GM19023 (cell line): ENCODE results near the gene TMEM79.

ENCODE experiments used
- ATAC-seq: cut with Tn5 transposase; IDR thresholded peaks from one replicate; pipeline ENCODE4 v1.9.1; 2021; ENCODE audit warnings: mild to moderate bottlenecking, moderate library complexity; ENCODE audit not compliant: unreplicated experiment

TMEM79 gene

DNA sequence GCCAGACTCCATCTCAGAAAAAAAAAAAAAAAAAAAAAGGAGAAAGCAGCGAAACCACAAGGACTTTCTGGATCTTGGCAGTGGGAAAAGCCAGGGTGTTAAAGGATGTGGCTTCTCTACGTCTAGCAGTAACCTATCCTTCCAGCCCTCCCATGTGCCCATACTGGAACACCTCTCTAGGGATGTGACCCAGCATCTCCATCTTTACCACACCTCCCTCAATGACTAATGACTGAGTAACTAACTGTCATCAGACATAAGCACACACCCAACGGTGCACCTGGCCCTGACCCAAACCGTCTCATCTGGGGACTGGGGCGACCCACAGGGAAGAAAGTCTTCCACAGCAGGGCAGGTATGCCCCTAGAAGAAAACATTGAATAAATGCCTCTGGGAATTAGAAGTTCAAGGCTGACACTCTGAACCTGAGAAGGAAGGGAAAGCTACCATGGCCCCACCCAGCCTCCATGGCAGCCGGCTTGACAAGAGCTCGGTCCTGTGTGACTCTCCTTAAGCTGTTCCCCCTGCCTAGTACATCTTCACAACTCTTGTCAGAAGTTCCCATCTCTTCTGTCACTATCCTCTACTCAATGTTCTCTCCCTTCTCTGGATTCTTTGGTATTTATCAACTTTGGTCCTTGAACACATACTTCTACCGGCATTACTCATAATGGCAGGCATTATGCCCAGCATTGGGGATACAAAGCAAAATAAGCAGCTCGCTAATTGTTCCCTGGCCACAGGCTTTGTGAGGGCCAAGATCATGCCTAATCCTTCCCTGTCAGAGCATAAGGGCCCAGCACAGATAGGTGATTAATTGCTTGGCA, 21.5 kb upstream of the TMEM79 start:
- ATAC-seq = no peak

DNA sequence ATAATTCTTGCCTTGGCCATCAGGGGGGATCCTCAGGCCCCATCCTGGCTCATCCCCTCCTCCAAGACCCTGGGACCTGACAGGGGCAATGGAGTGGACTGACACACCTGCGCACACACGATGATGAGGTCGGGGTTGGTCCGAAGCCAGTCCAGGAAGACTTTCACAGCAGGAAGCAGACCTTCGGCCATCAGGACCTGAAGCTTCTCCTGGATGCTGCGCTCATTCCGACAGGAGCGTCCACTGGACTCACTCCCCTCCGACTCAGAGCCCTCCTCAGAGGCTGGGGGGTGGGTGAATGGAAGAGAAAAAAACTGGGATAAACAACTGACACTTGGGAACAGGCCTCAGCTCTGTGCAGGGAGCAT, 20.9 kb upstream of the TMEM79 start:
- no peak for ATAC-seq

DNA sequence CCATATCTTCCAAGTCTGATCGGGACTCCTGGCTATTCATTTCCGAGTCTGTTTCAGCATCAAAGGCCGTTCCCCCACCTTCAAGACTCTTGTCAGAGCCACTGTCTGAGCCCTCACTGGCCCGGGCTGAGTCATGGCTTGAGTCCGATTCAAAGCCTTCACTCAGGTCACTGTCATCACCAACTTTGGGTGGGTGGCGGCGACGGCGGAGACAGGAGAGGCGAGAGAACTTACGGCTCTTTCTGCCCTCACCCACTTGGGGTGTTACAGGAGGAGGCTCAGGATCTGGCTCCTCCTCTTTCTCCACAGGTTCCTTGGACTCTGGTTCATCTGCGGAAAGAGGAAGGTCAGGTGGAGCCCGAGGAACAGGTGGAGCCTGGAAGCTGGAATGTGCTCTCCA, 18.1 kb upstream of the TMEM79 start:
- ATAC-seq = no peak

DNA sequence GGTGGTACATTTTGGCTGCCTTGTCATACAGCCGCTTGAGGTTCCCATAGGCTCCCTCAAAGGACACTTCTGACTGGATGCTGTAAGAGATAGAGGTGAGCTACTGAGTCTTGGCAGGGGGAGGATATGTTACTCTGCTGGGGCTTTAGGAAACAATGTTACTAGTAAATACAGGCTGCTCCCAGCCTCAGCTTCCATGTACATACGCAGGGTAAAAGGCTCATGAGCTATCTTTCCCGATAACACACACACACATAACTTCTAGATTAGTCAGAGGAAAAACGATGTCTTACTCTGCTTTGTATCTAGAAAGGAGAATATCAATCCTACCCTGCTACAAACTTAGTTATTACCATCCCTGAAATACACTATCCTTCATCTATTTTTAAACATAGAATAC, 15.8 kb upstream of the TMEM79 start:
- ATAC-seq = no peak

DNA sequence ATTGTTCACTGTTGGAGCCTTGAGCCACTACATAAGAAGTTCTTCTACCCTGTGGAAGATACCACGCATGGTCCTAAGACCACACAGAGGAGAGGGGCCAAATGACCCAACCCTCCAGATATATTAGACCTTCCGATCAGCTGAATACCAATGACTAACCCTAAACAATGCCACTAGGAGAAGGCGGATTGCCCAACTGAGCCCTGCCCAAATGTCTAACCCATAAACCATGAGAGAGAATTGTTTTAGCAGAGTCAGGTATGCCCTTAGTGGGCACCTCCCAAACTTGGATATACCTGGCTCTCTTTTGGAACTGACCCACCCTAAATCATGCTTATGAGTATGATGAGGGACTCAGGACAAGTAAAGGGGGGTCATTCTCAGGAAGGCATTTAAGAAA, 13.8 kb upstream of the TMEM79 start:
- no peak for ATAC-seq

DNA sequence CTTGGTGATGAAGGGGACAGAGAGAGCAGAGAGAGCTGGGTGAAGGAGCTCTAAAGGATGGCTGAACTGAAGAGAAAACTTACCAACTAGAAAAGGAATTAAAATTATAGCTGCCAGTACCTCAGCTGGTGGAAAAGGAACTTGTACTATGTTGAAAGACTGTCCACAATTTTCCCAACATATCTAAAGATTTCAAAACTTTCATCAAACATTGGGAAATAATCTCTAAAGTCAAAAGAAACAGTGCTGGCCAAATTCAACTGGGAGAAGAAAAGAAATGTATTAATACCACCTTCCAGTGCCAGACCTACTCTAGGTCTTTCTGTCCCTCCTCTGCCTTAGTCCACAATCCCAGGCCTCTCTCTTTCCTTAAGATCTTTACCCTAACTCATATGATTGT, 7.6 kb upstream of the TMEM79 start:
- no peak for ATAC-seq

DNA sequence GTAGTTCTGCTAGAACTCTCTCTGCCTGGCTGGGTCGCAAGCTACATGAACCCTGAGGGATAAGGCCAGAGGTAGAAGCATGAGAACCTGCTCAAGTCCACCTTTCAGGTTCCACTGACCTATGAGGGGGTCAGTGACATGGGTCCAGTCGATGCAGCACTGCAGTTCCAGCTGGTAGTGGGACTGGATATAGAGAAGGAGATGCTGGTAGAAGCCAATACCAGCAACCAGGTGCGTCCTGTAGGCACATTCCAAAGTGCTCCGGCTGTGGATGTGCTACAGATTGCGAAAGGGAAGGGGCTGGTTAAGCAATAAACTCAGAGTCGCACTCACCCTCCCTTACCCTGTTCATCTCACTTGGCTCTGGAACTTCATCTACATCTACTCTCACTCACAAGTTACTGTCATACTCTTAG, 7.2 kb upstream of the TMEM79 start:
- no peak for ATAC-seq

DNA sequence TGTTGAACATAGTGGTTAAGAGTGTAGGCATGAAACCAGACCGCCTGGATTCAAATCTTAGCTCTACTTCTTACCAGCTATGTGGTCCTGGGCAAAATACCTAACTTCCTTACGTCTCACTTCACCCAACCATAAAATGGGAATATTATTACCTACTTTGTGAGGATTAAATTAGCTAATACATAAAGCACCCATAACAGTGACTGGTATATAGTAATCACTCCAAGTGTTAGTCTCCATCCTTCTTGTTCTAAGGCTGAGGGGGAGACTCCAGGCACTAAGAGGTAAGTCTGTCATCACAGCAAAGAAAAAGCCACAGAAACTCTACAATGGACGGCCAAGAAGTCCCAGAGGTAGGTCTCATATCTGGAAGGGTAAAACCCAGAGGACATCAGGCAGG, 4.3 kb upstream of the TMEM79 start:
- no peak for ATAC-seq

DNA sequence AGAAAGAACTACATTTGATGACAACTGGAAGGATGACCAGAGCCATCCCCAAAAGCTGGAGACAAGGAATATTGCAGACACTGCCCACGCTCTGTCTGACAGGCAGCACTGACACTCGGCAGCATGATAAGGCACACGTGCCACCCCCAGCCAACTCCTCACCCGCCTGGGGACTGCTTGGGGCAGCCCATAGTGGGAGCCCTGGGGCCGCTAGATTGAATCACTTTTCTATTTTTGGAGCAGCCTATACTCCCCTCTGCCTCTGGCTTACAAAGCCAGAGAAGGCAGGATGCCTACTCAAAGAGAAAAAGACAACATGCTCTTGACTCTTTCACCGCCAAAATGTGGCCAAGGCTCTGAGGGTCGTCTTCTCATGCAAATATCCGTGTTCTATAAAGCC, 2.8 kb upstream of the TMEM79 start:
- ATAC-seq = no peak

DNA sequence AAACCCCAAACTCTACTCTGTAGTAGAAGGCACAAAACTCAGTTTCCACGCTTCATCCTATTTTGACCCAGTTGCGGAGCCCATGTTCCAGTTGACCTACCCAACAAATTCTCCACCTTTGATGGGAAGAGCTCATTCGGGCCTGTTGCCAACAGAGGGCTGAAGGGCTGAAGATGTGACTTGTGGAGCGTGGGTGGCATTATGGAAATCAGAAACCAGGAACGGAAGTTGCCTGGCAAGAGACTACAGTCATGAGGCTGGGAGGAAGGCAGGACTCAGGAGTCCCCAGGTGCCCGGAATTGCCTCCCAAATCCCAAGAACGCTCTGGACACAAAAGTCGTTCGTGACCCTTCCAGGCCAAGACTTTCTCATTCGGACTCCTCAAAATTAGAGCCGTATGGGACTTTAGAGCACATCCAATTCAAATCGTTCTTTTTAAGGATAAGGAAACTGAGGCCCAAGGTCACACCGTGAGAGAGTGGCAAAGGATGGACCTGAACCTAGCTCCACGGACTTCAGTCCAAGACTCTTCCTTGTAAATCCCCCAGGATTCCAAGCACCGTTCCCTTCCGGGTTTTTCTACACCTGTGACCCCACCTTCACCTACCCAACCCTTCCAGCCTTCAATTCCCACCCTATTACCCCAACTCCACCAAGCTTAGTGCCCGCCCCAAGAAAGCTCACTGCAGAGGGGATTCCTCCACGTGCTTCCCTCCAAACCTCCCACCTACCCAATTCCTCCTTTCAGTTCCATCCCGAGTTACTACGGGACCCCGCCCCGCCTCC, 2.2 kb upstream of the TMEM79 start:
- ATAC-seq = peak; percentile 5

DNA sequence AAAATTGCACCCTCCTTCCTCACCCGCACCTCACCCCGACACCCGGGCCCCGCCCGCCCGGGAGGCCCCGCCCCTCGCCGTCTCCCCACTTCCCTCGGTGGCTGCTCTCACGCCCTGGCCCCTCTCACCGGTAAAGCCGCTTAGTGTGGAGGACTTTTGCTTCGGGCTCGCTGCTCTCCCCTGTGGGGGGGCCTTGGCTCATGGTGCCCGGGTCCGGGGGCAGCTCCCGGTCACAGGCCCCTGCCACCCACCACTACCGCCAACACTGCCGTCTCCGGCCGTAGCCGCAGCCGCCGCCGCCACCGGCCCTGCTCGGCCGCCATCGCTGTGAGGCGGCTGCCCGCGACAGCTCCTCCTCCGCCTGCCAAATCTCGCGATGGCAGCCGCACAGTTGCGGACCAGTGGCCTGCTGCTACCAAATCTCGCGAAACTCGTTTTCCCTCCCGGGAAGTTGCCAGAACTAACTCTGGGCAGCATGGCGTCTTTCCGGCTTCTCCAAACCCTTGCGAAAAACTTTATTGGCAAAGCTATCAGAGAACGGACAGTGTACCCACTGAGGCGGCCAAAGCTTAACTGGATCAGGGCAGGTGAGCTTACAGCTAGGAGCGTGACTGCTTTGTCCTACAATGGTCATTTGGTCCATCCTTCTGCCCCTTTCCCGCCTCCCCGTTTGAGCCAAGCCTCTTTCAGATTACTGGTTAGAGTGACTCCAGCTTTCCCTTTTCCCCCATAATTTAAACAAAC, 1.5 kb upstream of the TMEM79 start, which contains the start of gene SMG5:
Gene SMG5, minus strand, starts transcription at position 347 of the 744 bp plus-strand sequence. Its CDS starts 145 bp downstream, at position 202.
- ATAC-seq = peak; percentile 87

DNA sequence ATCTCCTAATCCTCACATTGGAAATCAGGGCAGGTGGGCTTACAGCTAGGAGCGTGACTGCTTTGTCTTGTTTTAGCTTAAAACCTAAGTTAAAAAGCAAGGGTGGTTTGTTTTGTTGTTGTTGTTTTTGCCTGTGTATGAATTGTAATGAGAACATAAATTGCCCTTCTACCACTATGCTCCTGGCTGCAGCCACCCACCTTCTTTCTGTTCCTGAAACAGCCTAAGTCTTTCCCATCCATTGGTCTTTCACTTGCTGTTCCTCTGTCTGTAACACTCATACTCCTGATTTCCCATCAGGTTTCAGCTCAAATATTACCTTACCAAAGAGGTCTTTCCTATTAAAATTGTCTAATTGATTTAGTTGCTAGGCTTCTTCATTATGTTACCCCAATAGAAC, 604 bp upstream of the TMEM79 start:
- ATAC-seq = no peak

DNA sequence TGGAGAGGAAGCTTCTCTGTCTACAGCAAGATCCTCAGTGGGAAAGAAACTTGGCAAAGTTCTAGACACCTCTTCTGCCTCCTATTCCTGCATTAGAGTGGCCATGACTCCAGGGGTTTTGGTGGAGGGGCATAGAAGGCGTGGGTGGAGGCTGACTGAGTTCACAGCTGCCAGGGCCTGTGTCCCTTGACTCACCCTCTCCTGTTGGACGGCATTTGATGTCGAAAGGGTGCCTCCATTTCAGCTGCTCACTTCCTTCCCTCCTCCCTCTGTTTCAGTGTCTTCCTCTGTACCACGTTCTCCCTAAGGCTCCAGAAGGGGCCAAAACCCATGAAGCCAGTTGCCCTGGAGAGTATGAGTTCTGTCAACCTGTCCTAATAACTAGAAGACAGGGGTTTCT, 632 bp downstream of the TMEM79 start:
- ATAC-seq = no peak

DNA sequence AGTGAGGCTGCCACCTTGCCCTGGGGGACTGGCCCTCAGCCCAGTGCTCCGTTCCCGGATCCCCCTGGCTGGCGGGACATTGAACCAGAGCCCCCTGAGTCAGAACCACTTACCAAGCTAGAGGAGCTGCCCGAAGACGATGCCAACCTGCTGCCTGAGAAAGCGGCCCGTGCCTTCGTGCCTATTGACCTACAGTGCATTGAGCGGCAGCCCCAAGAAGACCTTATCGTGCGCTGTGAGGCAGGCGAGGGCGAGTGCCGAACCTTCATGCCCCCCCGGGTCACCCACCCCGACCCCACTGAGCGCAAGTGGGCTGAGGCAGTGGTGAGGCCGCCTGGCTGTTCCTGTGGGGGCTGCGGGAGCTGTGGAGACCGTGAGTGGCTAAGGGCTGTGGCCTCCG, 1.3 kb downstream of the TMEM79 start:
- no peak for ATAC-seq

DNA sequence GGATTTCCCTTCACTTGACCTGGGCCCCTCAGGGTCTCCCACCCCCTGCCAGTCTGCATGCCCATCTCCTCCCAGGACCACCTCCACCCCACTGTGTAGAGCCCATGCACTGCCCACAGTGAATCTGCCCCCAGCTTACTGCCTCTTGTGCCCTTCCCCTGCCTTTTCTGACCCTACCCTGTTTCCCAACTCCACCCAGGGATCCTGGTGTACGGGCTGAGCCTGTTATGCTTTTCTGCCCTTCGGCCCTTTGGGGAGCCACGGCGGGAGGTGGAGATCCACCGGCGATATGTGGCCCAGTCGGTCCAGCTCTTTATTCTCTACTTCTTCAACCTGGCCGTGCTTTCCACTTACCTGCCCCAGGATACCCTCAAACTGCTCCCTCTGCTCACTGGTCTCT, 1.9 kb downstream of the TMEM79 start:
- no peak for ATAC-seq

DNA sequence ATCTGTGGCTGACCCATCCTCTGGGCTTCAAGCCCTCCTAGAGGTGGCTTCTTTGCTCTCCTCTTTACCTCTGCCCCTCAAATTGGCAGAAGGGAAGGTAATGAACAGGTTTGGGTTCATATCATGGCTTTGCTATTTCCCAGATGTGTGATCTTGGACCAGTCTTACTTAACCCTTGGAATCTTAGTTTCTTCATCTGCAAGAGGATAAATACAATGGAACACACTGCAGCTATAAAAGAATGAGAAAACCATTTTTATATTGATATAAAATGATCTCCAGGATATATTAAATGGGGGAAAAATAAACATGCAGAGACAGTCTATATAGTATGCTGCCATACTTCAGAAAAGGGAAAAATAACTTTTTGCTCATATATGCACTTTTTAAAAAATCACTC, 5.7 kb downstream of the TMEM79 start:
- no peak for ATAC-seq

DNA sequence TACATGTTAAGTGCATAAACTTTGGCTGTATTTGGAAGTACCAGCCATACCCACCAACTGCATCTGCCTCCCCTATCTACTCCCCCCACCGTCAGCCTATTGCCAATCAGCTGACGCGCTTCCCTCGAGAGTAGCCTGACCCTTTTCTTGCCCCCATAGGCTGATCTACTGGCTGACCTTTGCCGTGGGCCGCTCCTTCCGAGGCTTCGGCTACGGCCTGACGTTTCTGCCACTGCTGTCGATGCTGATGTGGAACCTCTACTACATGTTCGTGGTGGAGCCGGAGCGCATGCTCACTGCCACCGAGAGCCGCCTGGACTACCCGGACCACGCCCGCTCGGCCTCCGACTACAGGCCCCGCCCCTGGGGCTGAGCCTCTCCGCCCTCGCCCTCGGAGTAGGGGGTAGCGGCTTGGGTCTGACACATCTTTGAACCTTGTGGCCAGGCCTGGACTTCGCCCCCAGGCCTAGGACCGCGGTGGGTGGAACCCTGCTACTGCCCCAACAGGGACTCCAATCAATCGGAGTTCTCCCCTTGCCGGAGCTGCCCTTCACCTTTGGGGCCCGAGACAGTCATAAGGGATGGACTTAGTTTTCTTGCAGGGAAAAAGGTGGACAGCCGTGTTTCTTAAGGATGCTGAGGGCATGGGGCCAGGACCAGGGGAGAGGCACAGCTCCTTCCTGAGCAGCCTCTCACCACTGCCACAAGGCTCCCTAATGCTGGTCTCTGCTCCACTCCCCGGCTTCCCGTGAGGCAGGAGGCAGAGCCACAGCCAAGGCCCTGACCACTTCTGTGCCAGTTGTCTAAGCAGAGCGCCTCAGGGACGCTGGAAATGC, 7.3 kb downstream of the TMEM79 start:
- ATAC-seq = no peak

DNA sequence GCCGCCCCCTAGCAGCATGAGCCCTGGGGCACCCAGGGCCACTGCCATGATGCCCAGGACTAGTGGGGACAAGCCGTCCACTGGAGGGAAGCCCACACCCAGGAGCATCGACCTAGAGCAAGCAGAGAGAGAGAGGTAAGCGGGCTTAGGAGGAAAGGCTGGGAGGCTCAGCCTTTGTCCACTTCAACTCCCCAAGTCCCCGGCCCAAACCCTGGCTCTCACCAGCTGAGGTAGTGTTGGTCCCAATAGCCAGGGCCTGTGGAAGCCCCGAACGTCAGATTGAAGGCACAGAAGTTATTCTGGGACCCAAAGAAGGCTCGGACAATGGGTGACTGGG, 8.9 kb downstream of the TMEM79 start:
- ATAC-seq = no peak

DNA sequence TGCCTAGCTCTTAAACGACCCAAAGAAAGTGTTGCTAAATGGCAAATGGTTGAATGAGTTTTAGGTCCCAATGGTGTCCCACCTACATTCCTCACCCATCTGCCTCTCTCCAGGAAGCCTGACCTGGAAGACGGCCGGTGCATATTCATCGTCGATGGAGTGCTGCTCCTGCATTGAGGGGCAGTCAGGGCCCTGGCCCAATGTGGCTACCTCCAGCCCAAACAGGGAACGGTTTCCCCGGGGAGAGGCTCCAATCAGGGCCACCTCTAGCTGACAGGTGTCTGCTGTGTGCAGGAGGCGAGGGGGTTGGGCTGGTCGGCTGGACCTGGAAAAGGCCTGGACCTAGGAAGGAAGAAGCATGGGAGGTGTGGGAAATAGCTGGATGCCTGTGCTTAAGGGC, 9.8 kb downstream of the TMEM79 start:
- no peak for ATAC-seq

DNA sequence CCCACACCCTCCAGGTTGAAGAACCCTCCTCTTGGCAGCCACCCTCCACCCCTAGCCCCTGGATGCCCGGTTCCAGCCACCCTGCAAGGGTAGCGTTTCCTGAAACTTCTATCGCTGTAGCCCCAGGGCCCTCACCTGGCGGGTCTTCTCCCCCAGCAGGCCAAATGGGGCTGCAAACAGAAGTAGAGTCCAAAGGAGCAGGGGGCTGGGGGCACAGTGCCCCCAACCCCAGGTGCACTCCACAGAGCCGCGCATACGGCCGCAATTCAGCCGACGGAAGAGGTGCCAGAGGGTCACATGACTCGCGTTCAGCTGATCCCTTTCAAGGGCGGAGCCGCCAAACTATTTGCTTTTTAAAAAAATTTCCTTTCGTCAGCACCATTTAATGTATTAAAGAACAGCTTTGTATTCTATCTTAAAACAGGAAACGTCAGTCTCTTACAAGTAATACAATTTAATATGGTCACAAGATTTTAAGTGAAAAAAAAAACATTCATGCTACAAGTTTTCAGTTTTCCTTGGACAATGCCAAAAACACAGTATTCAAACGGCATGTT, 11.3 kb downstream of the TMEM79 start, which contains the start of gene GLMP:
Gene GLMP, minus strand, starts transcription at position 289 of the 557 bp plus-strand sequence. Its CDS starts 34 bp downstream, at position 255.
- ATAC-seq = no peak
